ENCODE measurements around the gene CPNE4.

CPNE4 gene

DNA sequence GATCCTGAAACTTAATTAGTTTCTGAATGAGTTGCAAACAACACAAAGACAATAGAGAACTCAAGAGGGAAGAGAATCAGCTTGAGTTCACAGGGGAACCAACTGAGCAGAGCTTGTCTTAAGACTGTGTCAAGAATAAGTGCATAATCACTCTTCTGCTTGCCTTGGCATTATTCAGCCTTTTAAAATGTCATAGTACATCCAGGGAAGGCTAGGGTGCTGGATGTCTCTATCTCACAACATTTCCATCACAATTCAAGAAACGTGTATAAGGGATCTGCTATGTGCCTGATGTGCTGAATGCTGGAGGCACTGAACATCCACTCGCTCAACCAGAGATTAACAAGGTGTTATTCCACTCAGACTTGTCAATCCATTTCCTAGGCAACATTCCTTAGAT is 122.6 kb downstream of the CPNE4 start:
- TF ChIP-seq, protein P1, sequence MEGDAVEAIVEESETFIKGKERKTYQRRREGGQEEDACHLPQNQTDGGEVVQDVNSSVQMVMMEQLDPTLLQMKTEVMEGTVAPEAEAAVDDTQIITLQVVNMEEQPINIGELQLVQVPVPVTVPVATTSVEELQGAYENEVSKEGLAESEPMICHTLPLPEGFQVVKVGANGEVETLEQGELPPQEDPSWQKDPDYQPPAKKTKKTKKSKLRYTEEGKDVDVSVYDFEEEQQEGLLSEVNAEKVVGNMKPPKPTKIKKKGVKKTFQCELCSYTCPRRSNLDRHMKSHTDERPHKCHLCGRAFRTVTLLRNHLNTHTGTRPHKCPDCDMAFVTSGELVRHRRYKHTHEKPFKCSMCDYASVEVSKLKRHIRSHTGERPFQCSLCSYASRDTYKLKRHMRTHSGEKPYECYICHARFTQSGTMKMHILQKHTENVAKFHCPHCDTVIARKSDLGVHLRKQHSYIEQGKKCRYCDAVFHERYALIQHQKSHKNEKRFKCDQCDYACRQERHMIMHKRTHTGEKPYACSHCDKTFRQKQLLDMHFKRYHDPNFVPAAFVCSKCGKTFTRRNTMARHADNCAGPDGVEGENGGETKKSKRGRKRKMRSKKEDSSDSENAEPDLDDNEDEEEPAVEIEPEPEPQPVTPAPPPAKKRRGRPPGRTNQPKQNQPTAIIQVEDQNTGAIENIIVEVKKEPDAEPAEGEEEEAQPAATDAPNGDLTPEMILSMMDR (conservative IDR thresholded peaks at IDR 0.05; ENCODE audit: low read depth, low read length): no peak
- no peak overlapping the region for H3K4me3 ChIP-seq (ENCODE audit: low read depth, low read length)
- no peak for DNase-seq (ENCODE audit: low read depth)

DNA sequence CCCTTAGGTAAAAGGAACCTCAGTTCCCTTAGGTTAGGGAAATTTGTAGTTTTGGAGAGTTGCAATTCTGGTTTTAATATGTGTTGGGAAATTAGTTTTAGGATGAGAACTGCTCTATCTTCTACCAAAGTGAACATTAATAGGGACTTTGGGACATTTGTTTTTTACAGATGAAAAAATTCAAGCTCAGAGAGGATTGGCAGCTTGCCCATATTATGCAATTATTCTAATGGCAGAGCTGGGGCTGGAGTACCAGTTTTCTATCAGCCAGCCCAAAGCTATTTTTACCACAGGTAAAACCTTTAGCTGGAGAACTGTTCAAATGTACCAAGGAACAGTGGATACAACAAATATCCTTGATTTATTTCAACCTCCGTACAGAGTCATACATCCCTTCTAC is 127.0 kb downstream of the CPNE4 start:
- TF ChIP-seq, protein P1 (conservative IDR thresholded peaks at IDR 0.05; ENCODE audit: low read depth, low read length): no peak
- DNase-seq (ENCODE audit: low read depth): peak; percentile 34
- H3K4me3 ChIP-seq (ENCODE audit: low read depth, low read length): no peak overlapping the region

DNA sequence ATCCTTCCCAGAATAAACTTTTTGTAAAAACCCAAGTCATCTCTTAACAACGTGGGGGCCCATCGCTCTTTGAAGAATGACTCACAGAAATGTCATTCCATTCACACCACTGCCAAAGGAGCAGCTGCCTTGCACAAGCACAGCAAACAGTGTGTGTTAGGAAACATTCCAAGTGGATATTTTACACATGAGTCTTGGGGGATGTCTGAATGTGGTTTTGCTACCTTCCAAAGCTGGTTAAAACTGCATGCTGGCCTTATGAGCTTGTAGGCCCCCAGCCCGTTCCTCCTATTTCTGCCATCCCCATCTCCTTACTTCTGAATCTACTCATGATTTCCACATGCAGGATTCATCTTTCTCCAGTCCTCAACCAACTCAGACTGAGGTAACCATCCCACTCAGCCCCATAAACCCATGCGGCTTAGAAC is 130.8 kb downstream of the CPNE4 start:
- no peak overlapping the region for H3K4me3 ChIP-seq (ENCODE audit: low read depth, low read length)
- TF ChIP-seq, protein P1 (conservative IDR thresholded peaks at IDR 0.05; ENCODE audit: low read depth, low read length): no peak
- peak; percentile 92 for DNase-seq (ENCODE audit: low read depth)

DNA sequence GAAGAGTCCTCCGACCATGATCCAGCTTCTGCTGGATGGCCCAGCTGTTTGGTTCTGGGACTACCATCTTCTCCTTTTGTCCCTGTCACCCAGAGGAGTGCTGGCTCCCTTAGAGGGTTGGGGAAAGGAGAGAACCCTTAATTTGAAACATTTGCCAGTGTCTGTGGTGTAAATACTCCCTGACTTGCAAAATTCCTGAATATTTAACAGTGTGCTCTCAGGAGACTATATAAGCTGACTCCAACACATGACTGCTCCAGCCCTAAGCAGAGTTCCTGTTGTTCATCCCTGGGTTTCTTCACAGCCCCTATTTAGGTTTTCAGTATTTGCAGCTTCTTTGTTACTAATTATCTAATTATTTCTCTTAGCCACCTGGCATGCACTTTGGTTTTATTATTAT is 133.1 kb downstream of the CPNE4 start:
- no peak for DNase-seq (ENCODE audit: low read depth)
- no peak overlapping the region for H3K4me3 ChIP-seq (ENCODE audit: low read depth, low read length)
- TF ChIP-seq, protein P1 (conservative IDR thresholded peaks at IDR 0.05; ENCODE audit: low read depth, low read length): no peak

DNA sequence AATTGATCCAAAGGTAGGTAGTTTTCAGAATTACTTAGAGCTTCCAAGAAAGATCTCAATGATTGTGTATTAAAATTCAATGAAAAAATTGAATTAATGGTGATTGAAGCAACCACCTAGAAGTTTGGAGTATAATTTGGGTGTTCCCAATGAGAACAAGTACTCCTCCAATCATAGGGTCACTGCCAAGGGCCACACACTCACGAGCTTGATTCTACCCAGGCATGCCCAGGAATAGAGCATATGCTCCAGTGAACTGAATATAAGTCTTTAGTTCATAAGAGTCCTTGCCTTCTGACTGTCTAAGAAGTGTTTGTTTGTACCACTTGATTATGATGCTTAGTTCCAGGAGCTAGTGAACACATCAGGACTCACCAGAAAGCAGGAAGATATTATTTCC is 133.9 kb downstream of the CPNE4 start:
- no peak overlapping the region for H3K4me3 ChIP-seq (ENCODE audit: low read depth, low read length)
- TF ChIP-seq, protein P1 (conservative IDR thresholded peaks at IDR 0.05; ENCODE audit: low read depth, low read length): no peak
- DNase-seq (ENCODE audit: low read depth): no peak

DNA sequence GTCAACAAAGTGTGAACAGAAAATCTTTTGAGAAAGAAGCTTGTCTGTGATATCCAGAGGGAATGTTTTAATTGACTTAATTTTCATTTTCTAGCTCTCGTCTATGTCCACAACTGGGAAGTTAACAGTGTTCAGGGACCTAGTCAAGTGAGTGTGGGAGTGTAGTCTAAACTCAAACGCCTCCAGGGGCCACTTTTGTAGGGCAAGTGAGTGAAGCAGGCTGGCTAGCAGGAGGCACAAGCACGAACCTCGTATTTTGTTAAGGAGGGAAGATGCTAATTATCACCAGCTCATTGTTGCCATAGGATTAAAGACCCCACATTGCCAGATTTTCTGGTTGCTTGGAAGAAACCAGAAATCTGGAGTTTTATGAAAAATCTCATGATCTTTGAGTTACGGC is 135.8 kb downstream of the CPNE4 start:
- no peak for DNase-seq (ENCODE audit: low read depth)

DNA sequence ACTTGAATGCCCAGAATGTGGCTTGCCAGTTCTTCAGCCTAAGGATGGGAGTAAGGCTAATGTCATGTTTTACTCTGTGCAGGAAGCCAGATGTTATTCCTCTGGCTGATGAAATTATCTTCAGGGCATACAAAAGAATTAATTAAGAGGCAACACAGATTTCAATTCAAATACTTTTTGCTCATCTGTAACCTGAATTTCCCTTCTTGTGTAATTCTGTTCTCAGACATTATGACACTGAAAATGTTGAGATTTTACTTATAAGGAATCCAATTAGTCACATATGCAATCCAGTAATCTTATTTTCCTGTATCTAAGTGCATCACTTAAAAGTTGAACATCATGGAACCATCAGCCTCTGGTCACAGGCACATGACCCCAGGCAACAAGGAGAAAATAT is 136.5 kb downstream of the CPNE4 start:
- DNase-seq (ENCODE audit: low read depth): no peak
- H3K4me3 ChIP-seq (ENCODE audit: low read depth, low read length): no peak overlapping the region
- TF ChIP-seq, protein P1 (conservative IDR thresholded peaks at IDR 0.05; ENCODE audit: low read depth, low read length): no peak

More for the DNA sequence above, 135.8 kb downstream of the CPNE4 start:
- TF ChIP-seq, protein P1 (conservative IDR thresholded peaks at IDR 0.05; ENCODE audit: low read depth, low read length): no peak
- H3K4me3 ChIP-seq (ENCODE audit: low read depth, low read length): no peak overlapping the region
